ENCODE results near the gene FAM83G. TPM values are rescaled to one million over a fixed set of nuclear protein-coding genes. Genes with fewer than 3 reads are reported as not detected.

FAM83G gene
- total RNA-seq, 2 experiments from 2014 or later, result 5.0 to 10.4 TPM

DNA sequence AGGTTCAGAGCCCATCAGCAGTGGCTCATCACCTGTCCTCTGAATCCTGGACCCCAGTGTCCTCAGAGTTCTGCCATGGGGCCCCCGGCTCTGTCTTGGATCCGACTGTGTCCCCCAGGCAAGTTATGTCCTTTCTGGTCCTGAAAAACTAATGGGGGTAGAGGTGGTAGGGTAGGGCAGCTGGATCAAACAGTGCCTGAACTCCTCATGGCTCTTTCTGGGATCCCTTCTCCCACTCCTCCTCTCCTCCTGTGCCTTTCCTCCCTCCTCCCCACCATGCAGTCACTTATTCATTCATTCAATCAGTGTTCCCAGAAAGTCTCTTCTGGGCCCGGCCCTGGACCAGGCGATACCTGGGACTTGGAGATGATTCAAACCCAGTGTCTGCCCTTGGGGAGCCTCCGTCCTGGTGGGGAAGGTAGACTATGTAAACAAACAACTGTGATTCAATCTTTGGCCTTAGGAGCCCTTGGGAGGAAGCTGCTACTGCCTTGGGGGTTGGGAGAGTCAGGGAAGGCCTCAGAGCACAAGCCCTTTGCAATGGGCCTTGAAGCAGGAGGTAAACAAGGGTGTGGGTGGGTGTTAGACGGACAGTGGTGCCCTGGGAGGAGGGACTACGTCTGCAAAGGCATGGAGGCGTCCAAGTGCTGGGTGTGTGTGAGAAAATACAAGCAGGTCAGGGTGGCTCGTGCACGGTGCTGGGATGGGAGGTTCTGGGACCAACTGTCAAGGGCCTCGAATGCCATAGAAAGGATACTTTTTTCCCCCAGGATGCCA is 6.4 kb upstream of the FAM83G start:
- no peak overlapping the region for H2AFZ ChIP-seq (ENCODE audit: low read length)
- no peak overlapping the region for H3K4me3 ChIP-seq (ENCODE audit: low read depth, low read length, poor library complexity, severe bottlenecking)
- no peaks in the 10 kb centered on the region for H3K79me2 ChIP-seq (ENCODE audit: insufficient read depth, low read depth, low read length)
- H3K36me3 ChIP-seq (ENCODE audit: insufficient read depth, low read length), result no peaks in the 10 kb centered on the region
- no peaks in the 10 kb centered on the region for H3K9me2 ChIP-seq (ENCODE audit: insufficient read depth, low read length)
- no peaks in the 10 kb centered on the region for H3K4me1 ChIP-seq (ENCODE audit: insufficient read depth, low read length, poor library complexity, severe bottlenecking)
- ChIA-PET POLR2A (no interaction called here), CTCF (ENCODE audit: unreplicated experiment) (no interaction called here)
- H3K4me2 ChIP-seq (ENCODE audit: low read length), result no peak overlapping the region
- no peaks in the 10 kb centered on the region for H4K20me1 ChIP-seq (ENCODE audit: insufficient read depth, low read length)
- TF ChIP-seq, protein P1, sequence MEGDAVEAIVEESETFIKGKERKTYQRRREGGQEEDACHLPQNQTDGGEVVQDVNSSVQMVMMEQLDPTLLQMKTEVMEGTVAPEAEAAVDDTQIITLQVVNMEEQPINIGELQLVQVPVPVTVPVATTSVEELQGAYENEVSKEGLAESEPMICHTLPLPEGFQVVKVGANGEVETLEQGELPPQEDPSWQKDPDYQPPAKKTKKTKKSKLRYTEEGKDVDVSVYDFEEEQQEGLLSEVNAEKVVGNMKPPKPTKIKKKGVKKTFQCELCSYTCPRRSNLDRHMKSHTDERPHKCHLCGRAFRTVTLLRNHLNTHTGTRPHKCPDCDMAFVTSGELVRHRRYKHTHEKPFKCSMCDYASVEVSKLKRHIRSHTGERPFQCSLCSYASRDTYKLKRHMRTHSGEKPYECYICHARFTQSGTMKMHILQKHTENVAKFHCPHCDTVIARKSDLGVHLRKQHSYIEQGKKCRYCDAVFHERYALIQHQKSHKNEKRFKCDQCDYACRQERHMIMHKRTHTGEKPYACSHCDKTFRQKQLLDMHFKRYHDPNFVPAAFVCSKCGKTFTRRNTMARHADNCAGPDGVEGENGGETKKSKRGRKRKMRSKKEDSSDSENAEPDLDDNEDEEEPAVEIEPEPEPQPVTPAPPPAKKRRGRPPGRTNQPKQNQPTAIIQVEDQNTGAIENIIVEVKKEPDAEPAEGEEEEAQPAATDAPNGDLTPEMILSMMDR (conservative IDR thresholded peaks at IDR 0.05; ENCODE audit: low read length), result no peak
- TF ChIP-seq EZH2phosphoT487 (IDR thresholded peaks at IDR 0.05; ENCODE audit: borderline replicate concordance, low read depth, low read length), result no peak
- intact Hi-C loops (cut with micrococcal nuclease; ENCODE audit: unreplicated experiment), result no loop called here
- no peak overlapping the region for H3K27ac ChIP-seq (ENCODE audit: low read depth, low read length, poor library complexity, severe bottlenecking)
- H3K9me3 ChIP-seq (ENCODE audit: low read length), result peaks cover 6% of the 10 kb centered on the region; the same call in 1 of the 2 replicates
- BruUV-seq (replicated peaks), result no TSS peak
- DNase-seq (ENCODE audit: low spot score), result no peak

DNA sequence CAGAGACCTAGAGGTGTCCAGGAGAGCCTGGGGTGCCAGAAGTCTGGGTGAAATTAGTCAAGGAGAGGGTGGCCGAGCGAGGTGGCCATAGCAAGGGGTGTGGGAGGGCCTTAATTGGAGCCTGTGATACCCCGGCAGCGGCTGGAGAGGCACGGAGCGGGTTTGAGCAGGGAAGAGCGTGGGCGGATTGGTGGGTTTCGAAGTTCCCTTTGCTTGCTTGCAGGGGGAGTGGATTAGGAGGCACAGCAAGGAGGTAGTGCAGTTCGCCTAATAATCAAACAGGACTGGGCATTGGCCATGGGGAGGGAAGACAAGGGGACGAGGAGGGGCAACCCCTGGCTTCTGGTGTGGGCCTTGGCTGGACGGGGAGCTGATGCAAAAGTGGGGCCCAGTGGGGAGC is 5.4 kb upstream of the FAM83G start:
- H3K9me3 ChIP-seq (ENCODE audit: low read length), result peaks cover 6% of the 10 kb centered on the region; the same call in 1 of the 2 replicates
- no peaks in the 10 kb centered on the region for H3K9me2 ChIP-seq (ENCODE audit: insufficient read depth, low read length)
- TF ChIP-seq, protein P1 (conservative IDR thresholded peaks at IDR 0.05; ENCODE audit: low read length), result no peak
- TF ChIP-seq EZH2phosphoT487 (IDR thresholded peaks at IDR 0.05; ENCODE audit: borderline replicate concordance, low read depth, low read length), result no peak
- no peaks in the 10 kb centered on the region for H4K20me1 ChIP-seq (ENCODE audit: insufficient read depth, low read length)
- no peak for DNase-seq (ENCODE audit: low spot score)
- no peaks in the 10 kb centered on the region for H3K79me2 ChIP-seq (ENCODE audit: insufficient read depth, low read depth, low read length)
- ChIA-PET CTCF (ENCODE audit: unreplicated experiment) (no interaction called here), POLR2A (no interaction called here)
- no peak overlapping the region for H3K4me2 ChIP-seq (ENCODE audit: low read length)
- BruUV-seq (replicated peaks), result no TSS peak
- peaks cover 7% of the 10 kb centered on the region for H3K4me1 ChIP-seq (ENCODE audit: insufficient read depth, low read length, poor library complexity, severe bottlenecking)
- intact Hi-C loops (cut with micrococcal nuclease; ENCODE audit: unreplicated experiment), result loop anchor here (10.0 kb wide), 1 partner anchor 75 kb away; no protein-coding TSS in a partner anchor
- no peak overlapping the region for H3K4me3 ChIP-seq (ENCODE audit: low read depth, low read length, poor library complexity, severe bottlenecking)
- H3K27ac ChIP-seq (ENCODE audit: low read depth, low read length, poor library complexity, severe bottlenecking), result no peak overlapping the region
- H3K36me3 ChIP-seq (ENCODE audit: insufficient read depth, low read length), result no peaks in the 10 kb centered on the region
- H2AFZ ChIP-seq (ENCODE audit: low read length), result no peak overlapping the region

DNA sequence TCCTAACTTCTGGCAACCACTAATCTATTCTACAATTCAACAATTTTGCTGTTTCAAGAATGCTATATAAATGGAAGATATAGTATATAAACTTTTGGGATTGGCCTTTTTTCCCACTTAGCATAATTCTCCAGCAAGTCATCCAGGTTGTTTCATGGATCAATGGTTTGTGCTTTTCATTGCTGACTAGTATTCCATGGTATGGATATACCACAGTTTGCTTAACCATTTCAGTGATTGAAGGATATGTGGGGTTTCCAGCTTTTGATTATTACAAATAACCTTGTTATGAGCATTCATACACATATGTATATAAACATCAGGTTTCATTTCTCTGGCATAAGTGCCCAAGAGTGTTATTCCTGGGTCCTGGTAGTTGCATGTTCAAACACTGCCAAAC is 2.1 kb upstream of the FAM83G start:
- H2AFZ ChIP-seq (ENCODE audit: low read length), result no peak overlapping the region
- no peak overlapping the region for H3K27ac ChIP-seq (ENCODE audit: low read depth, low read length, poor library complexity, severe bottlenecking)
- TF ChIP-seq, protein P1 (conservative IDR thresholded peaks at IDR 0.05; ENCODE audit: low read length), result no peak
- TF ChIP-seq EZH2phosphoT487 (IDR thresholded peaks at IDR 0.05; ENCODE audit: borderline replicate concordance, low read depth, low read length), result no peak
- no peak overlapping the region for H3K4me2 ChIP-seq (ENCODE audit: low read length)
- H3K4me3 ChIP-seq (ENCODE audit: low read depth, low read length, poor library complexity, severe bottlenecking), result no peak overlapping the region
- CTCF ChIA-PET (ENCODE audit: unreplicated experiment), result no interaction called here
- intact Hi-C loops (cut with micrococcal nuclease; ENCODE audit: unreplicated experiment), result loop anchor here (10.0 kb wide), 1 partner anchor 72 kb away; no protein-coding TSS in a partner anchor
- DNase-seq (ENCODE audit: low spot score), result no peak
- no peaks in the 10 kb centered on the region for H4K20me1 ChIP-seq (ENCODE audit: insufficient read depth, low read length)
- POLR2A ChIA-PET, result no interaction called here
- H3K79me2 ChIP-seq (ENCODE audit: insufficient read depth, low read depth, low read length), result no peaks in the 10 kb centered on the region
- peaks cover 6% of the 10 kb centered on the region; the same call in 1 of the 2 replicates for H3K9me3 ChIP-seq (ENCODE audit: low read length)
- H3K36me3 ChIP-seq (ENCODE audit: insufficient read depth, low read length), result no peaks in the 10 kb centered on the region
- no peaks in the 10 kb centered on the region for H3K9me2 ChIP-seq (ENCODE audit: insufficient read depth, low read length)
- BruUV-seq (replicated peaks), result no TSS peak
- peaks cover 32% of the 10 kb centered on the region for H3K4me1 ChIP-seq (ENCODE audit: insufficient read depth, low read length, poor library complexity, severe bottlenecking)
